MM.1S (cell line): ENCODE results near the gene LRRC32.

Experiments
- DNase-seq: peaks from one replicate; pipeline ENCODE4 v3.0.0-alpha.2; 2015
- H2AFZ ChIP-seq: fragments of 300-600 bp; sonication (generic); 2 replicates; pipeline ENCODE4 v1.6.0; 2016; ENCODE audit warnings: antibody characterized with exemption, low read length
- H3F3A ChIP-seq: fragments of 300-600 bp; sonication (generic); 2 replicates; pipeline ENCODE4 v1.6.1; 2016; ENCODE audit warnings: mild to moderate bottlenecking, antibody characterized with exemption, low read length, moderate library complexity, mixed read lengths; ENCODE audit not compliant: insufficient read depth
- H3K27ac ChIP-seq: fragments of 300-600 bp; sonication (generic); 2 replicates; pipeline ENCODE4 v1.5.1; 2016; ENCODE audit warnings: mild to moderate bottlenecking, low read length
- H3K27me3 ChIP-seq: fragments of 300-600 bp; sonication (generic); replicated peaks from 2 replicates; pipeline ENCODE4 v1.6.0; 2016; ENCODE audit warnings: low read length; ENCODE audit not compliant: insufficient read depth
- H3K36me3 ChIP-seq: fragments of 300-600 bp; sonication (generic); replicated peaks from 2 replicates; pipeline ENCODE4 v1.6.1; 2016; ENCODE audit warnings: mild to moderate bottlenecking, low read length, mixed read lengths; ENCODE audit not compliant: insufficient read depth
- H3K4me1 ChIP-seq: fragments of 300-600 bp; sonication (generic); 2 replicates; pipeline ENCODE4 v1.6.1; 2016; ENCODE audit warnings: low read length, mixed read lengths
- H3K4me2 ChIP-seq: fragments of 300-600 bp; sonication (generic); 2 replicates; pipeline ENCODE4 v1.6.0; 2016; ENCODE audit warnings: low read depth, low read length
- H3K4me3 ChIP-seq: fragments of 300-600 bp; sonication (generic); 2 replicates; pipeline ENCODE4 v1.5.1; 2016; ENCODE audit warnings: low read length, mixed read lengths
- H3K79me2 ChIP-seq: fragments of 300-600 bp; sonication (generic); 2 replicates; pipeline ENCODE4 v1.6.1; 2016; ENCODE audit warnings: mixed run types, low read length, mixed read lengths
- H3K9ac ChIP-seq: fragments of 300-600 bp; sonication (generic); 2 replicates; pipeline ENCODE4 v1.6.1; 2016; ENCODE audit warnings: low read length, mixed read lengths
- H3K9me2 ChIP-seq: fragments of 300-600 bp; sonication (generic); replicated peaks from 2 replicates; pipeline ENCODE4 v1.6.1; 2016; ENCODE audit warnings: mild to moderate bottlenecking, low read length, mixed read lengths; ENCODE audit not compliant: insufficient read depth
- H3K9me3 ChIP-seq: fragments of 300-600 bp; sonication (generic); replicated peaks from 2 replicates; pipeline ENCODE4 v1.6.1; 2016; ENCODE audit warnings: mild to moderate bottlenecking, low read length, mixed read lengths; ENCODE audit not compliant: insufficient read depth
- H4K20me1 ChIP-seq: fragments of 300-600 bp; sonication (generic); 2 replicates; pipeline ENCODE4 v1.6.1; 2016; ENCODE audit warnings: mild to moderate bottlenecking, low read length, moderate library complexity, mixed read lengths; ENCODE audit not compliant: insufficient read depth
- CTCF ChIP-seq: fragments of 300-600 bp; sonication (generic); IDR thresholded peaks from 2 replicates; pipeline ENCODE4 v1.5.1; 2016; ENCODE audit warnings: antibody characterized with exemption, low read length, mixed read lengths
- EZH2 ChIP-seq: fragments of 300-600 bp; sonication (generic); optimal IDR thresholded peaks from 2 replicates; pipeline ENCODE3; 2017; ENCODE audit warnings: low read depth, mild to moderate bottlenecking, antibody characterized with exemption, low read length, mixed read lengths
- EZH2phosphoT487 ChIP-seq: fragments of 300-600 bp; sonication (generic); IDR thresholded peaks from 2 replicates; pipeline ENCODE4 v1.6.1; 2018; ENCODE audit warnings: antibody characterized with exemption, low read length

The LRRC32 gene

GRCh38 chr11:76717816-76718215, 47.3 kb upstream of the LRRC32 start:
- Histone ChIP-seq H4K20me1 (no peaks in the 10 kb centered on the region), H3K9me3 (no peaks in the 10 kb centered on the region), H3K9me2 (no peaks in the 10 kb centered on the region), H3F3A (no peaks in the 10 kb centered on the region), H3K27ac (no peak overlapping the region), H3K9ac (no peak overlapping the region), H3K79me2 (no peaks in the 10 kb centered on the region), H3K27me3 (peaks cover 3% of the 10 kb centered on the region; the same call in 1 of the 2 replicates), H3K4me2 (no peak overlapping the region), H2AFZ (no peak overlapping the region), H3K36me3 (no peaks in the 10 kb centered on the region), H3K4me1 (no peaks in the 10 kb centered on the region), H3K4me3 (no peak overlapping the region)
- no peak for TF ChIP-seq EZH2phosphoT487
- TF ChIP-seq CTCF = no peak
- no peak for TF ChIP-seq EZH2
- no peak for DNase-seq

- no peaks in the 10 kb centered on the region for H3K27me3 ChIP-seq
- TF ChIP-seq CTCF = no peak
- no peaks in the 10 kb centered on the region for H3K4me1 ChIP-seq
- H3K4me2 ChIP-seq = no peak overlapping the region
- H3K36me3 ChIP-seq = no peaks in the 10 kb centered on the region
- H3F3A ChIP-seq = no peaks in the 10 kb centered on the region
- H3K4me3 ChIP-seq = no peak overlapping the region
- no peak overlapping the region for H3K27ac ChIP-seq
- no peaks in the 10 kb centered on the region for H3K79me2 ChIP-seq
- H3K9ac ChIP-seq = no peak overlapping the region
- no peaks in the 10 kb centered on the region for H4K20me1 ChIP-seq
- DNase-seq = no peak
- H2AFZ ChIP-seq = no peak overlapping the region
- H3K9me3 ChIP-seq = no peaks in the 10 kb centered on the region
- no peaks in the 10 kb centered on the region for H3K9me2 ChIP-seq
Measured at GRCh38 chr11:76717369-76717768, 46.8 kb upstream of the LRRC32 start.

- Histone ChIP-seq H3K27ac (no peak overlapping the region), H3K4me3 (no peak overlapping the region), H3K79me2 (no peaks in the 10 kb centered on the region), H3K36me3 (no peaks in the 10 kb centered on the region), H3K9me3 (no peaks in the 10 kb centered on the region), H4K20me1 (no peaks in the 10 kb centered on the region), H3K27me3 (no peaks in the 10 kb centered on the region), H3K9me2 (no peaks in the 10 kb centered on the region), H3K4me2 (no peak overlapping the region), H3K9ac (no peak overlapping the region), H3K4me1 (no peaks in the 10 kb centered on the region), H2AFZ (no peak overlapping the region), H3F3A (no peaks in the 10 kb centered on the region)
- TF ChIP-seq CTCF (no peak), EZH2 (no peak), EZH2phosphoT487 (no peak)
- no peak for DNase-seq
Measured at GRCh38 chr11:76716268-76716667, 45.7 kb upstream of the LRRC32 start.
